Kidney (tissue), 14 donors: ENCODE results near the gene HS3ST3B1. TPM values are rescaled to one million over a fixed set of nuclear protein-coding genes. Genes with fewer than 3 reads are reported as not detected.

Experiments used
- DNase-seq, 5 donors: peaks; one replicate each; pipeline ENCODE4 v3.0.0-alpha.2; 2013 to 2020
- FAIRE-seq: peaks from 2 replicates; lab custom pipeline; 2012; peaks lifted over from hg19 to GRCh38; lab: Jason Lieb, UNC
- H3K27ac ChIP-seq, 2 donors: one replicate each; pipeline ENCODE4 v1.7.0; 2013; ENCODE audit warnings: low read depth in 2 of 2, low read length in 2 of 2, inconsistent platforms in 1 of 2
- H3K27me3 ChIP-seq: one replicate; pipeline ENCODE4 v1.7.1; 2013; ENCODE audit warnings: low read length, inconsistent platforms; ENCODE audit not compliant: control insufficient read depth, insufficient read depth
- H3K36me3 ChIP-seq, 3 donors: one replicate each; pipeline versions ENCODE4 v1.7.0 to v1.7.1; 2013; ENCODE audit warnings: low read length in 3 of 3, control low read depth in 1 of 3, inconsistent platforms in 1 of 3; ENCODE audit not compliant: insufficient read depth in 3 of 3, control insufficient read depth in 2 of 3
- H3K4me1 ChIP-seq, 3 donors: one replicate each; pipeline versions ENCODE4 v1.7.0 to v1.7.1; 2013; ENCODE audit warnings: low read length in 3 of 3, inconsistent platforms in 1 of 3, low read depth in 1 of 3; ENCODE audit not compliant: control insufficient read depth in 2 of 3, insufficient read depth in 2 of 3
- H3K4me3 ChIP-seq, 3 donors: one replicate each; pipeline versions ENCODE4 v1.7.0 to v1.8.1; 2013; ENCODE audit warnings: low read length in 3 of 3, control low read depth in 1 of 3, inconsistent platforms in 1 of 3
- H3K9ac ChIP-seq, 3 donors: one replicate each; pipeline versions ENCODE4 v1.7.0 to v1.7.1; 2013; ENCODE audit warnings: low read length in 3 of 3, control low read depth in 1 of 3, inconsistent platforms in 1 of 3
- H3K9me3 ChIP-seq, 3 donors: one replicate each; pipeline versions ENCODE4 v1.7.0 to v1.7.1; 2013; ENCODE audit warnings: low read length in 3 of 3, control low read depth in 1 of 3, inconsistent platforms in 1 of 3; ENCODE audit not compliant: control insufficient read depth in 2 of 3, insufficient read depth in 1 of 3
- intact Hi-C: fragments of 100-400 bp; cut with DNase I; formaldehyde crosslinking; loops from one replicate; pipeline ENCODE4 v1.11.1; 2022
- polyA plus RNA-seq: library from polyadenylated mRNA; stranded (reverse); fragments of 350-450 nt; fragmentation: Illumina TruSeq; extraction: RNeasy Lipid Tissue Mini Kit (QIAGEN cat#74804); gene quantifications from one replicate; pipeline ENCODE4 v1.2.3, GENCODE V29; 2014; ENCODE audit warnings: low read depth, low replicate concordance; ENCODE audit not compliant: insufficient read depth
- total RNA-seq: library from RNA; stranded (reverse); fragmentation: NEBNext Ultra II Directional; extraction: Animal tissue kit (Norgen Biotek cat#: 25700); gene quantifications from one replicate; pipeline ENCODE4 v1.2.1, GENCODE V29; 2021
- TF ChIP-seq, protein P1 (sequence below): IDR thresholded peaks from 3 replicates; pipeline ENCODE4 v1.5.1; 2012; ENCODE audit warnings: mild to moderate bottlenecking, moderate library complexity, borderline replicate concordance; ENCODE audit not compliant: insufficient read depth; ENCODE audit errors: extremely low read depth
- donor health status: control.
- donor health status: control.
- donor health status: control.
- donor health status: control.
- donor health status: control.
- donor health status: DM: yes; HTN: yes; CAD: no.
- donor health status: Normal renal cell carcinoma (clear cell type).

HS3ST3B1 gene
- total and polyA plus RNA-seq, 2 donors from 2014 or later, result 4.8 to 5.3 TPM

DNA sequence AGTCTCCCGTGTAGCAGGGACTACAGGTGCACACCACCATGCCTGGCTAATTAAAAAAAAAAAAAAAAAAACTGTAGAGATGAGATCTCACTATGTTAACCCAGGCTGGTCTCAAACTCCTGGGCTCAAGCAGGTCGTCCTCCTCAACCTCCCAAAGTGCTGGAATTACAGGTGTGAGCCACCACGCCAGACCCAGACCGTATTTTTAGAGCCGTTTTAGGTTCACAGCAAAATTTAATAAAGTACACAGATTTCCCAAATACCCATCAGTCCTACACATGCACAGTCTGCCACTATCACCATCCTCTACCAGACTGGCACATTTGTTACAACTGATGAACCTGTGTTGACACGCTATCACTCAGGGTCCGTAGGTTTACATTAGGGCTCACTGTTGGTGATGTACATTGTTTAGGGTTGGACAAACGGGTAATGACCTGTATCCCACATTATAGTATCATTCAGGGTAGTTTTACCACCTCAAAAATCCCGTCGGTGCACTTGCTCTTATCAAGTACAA, 10.4 kb downstream of the HS3ST3B1 start:
- no peak for FAIRE-seq
- Histone ChIP-seq H3K4me1 (peaks cover 0 to 10% (median 0%) of the 10 kb centered on the region in 3 donors), H3K9ac (no peak overlapping the region), H3K36me3 (no peaks in the 10 kb centered on the region), H3K9me3 (no peaks in the 10 kb centered on the region), H3K27me3 (peaks cover 5% of the 10 kb centered on the region), H3K4me3 (no peak overlapping the region), H3K27ac (peak overlapping the region in 1 of 2 donors; percentile 22)
- intact Hi-C loops, result no loop called here
- no peak for DNase-seq
- TF ChIP-seq, protein P1, sequence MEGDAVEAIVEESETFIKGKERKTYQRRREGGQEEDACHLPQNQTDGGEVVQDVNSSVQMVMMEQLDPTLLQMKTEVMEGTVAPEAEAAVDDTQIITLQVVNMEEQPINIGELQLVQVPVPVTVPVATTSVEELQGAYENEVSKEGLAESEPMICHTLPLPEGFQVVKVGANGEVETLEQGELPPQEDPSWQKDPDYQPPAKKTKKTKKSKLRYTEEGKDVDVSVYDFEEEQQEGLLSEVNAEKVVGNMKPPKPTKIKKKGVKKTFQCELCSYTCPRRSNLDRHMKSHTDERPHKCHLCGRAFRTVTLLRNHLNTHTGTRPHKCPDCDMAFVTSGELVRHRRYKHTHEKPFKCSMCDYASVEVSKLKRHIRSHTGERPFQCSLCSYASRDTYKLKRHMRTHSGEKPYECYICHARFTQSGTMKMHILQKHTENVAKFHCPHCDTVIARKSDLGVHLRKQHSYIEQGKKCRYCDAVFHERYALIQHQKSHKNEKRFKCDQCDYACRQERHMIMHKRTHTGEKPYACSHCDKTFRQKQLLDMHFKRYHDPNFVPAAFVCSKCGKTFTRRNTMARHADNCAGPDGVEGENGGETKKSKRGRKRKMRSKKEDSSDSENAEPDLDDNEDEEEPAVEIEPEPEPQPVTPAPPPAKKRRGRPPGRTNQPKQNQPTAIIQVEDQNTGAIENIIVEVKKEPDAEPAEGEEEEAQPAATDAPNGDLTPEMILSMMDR, result no peak

DNA sequence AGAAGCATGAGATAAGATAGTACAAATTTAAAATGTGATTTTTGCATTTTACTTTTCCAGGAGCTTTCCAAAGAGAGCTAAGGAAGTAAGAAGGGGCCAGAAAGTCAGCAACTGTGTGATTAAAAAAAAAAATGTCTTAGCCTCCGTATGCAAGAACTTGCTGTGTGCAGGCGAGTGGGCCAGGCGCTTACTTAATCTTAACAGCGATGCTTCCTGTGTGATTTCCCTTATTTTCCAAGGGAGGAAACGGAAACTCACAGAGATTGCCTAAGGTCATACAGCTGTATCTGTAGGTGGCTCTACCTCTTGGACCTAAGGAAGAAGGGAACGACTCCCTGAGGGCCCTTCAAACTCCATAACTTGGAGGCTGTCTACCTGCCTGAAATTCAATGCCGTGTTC, 11.1 kb downstream of the HS3ST3B1 start:
- Histone ChIP-seq H3K27me3 (peaks cover 5% of the 10 kb centered on the region), H3K4me3 (no peak overlapping the region), H3K36me3 (no peaks in the 10 kb centered on the region), H3K4me1 (peaks cover 0 to 10% (median 0%) of the 10 kb centered on the region in 3 donors), H3K9me3 (no peaks in the 10 kb centered on the region), H3K27ac (peak overlapping the region in 1 of 2 donors; percentile 22), H3K9ac (no peak overlapping the region)
- TF ChIP-seq, protein P1, result no peak
- FAIRE-seq (no peak), DNase-seq (no peak)
- intact Hi-C loops, result no loop called here

DNA sequence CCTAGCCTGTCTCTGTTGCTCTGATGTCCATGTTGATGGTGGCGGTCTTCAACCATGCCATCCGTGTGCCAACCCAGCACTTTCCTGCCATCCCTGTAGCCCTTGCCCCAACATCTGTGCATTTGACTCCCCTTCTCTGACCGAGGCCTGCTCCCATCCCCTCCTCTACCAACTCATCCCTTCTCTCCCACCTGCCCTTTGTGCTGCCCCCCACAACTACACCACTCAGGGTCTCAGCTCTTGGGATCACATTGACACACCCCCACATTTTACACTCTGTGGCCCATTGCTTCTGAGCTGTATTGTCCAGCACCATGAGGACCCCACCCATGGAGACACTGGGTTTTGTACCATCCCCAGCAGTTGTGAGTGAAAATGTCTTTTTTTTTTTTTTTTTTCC, 11.6 kb downstream of the HS3ST3B1 start:
- FAIRE-seq (no peak), DNase-seq (no peak)
- Histone ChIP-seq H3K27ac (no peak overlapping the region), H3K36me3 (no peaks in the 10 kb centered on the region), H3K9ac (no peak overlapping the region), H3K9me3 (no peaks in the 10 kb centered on the region), H3K27me3 (peaks cover 5% of the 10 kb centered on the region), H3K4me1 (peaks cover 0 to 10% (median 0%) of the 10 kb centered on the region in 3 donors), H3K4me3 (no peak overlapping the region)
- intact Hi-C loops, result no loop called here
- TF ChIP-seq, protein P1, result no peak
